Prostate gland (tissue), 2 donors: ENCODE results near the gene EPHB4.

ENCODE experiments used
- POLR2A ChIP-seq: fragments of 450-650 bp; IDR thresholded peaks from one replicate; pipeline ENCODE4 v1.6.1; 2016; ENCODE audit warnings: antibody characterized with exemption, mild to moderate bottlenecking
- POLR2AphosphoS5 ChIP-seq: sonication (generic); formaldehyde crosslinking; IDR thresholded peaks from one replicate; pipeline ENCODE4 v1.6.1; 2017; ENCODE audit warnings: antibody characterized with exemption
- TF ChIP-seq, protein P1 (sequence below), 4 experiments: fragments of 200-600 bp in 2 of 4; fragments of 450-650 bp in 2 of 4; sonication (generic) in 2 of 4; IDR thresholded peaks; 1 replicate in 3 of 4; 2 replicates in 1 of 4; pipeline ENCODE4 v1.5.1; 2016 to 2019; ENCODE audit warnings: antibody characterized with exemption in 4 of 4, mild to moderate bottlenecking in 2 of 4, moderate library complexity in 2 of 4

DNA sequence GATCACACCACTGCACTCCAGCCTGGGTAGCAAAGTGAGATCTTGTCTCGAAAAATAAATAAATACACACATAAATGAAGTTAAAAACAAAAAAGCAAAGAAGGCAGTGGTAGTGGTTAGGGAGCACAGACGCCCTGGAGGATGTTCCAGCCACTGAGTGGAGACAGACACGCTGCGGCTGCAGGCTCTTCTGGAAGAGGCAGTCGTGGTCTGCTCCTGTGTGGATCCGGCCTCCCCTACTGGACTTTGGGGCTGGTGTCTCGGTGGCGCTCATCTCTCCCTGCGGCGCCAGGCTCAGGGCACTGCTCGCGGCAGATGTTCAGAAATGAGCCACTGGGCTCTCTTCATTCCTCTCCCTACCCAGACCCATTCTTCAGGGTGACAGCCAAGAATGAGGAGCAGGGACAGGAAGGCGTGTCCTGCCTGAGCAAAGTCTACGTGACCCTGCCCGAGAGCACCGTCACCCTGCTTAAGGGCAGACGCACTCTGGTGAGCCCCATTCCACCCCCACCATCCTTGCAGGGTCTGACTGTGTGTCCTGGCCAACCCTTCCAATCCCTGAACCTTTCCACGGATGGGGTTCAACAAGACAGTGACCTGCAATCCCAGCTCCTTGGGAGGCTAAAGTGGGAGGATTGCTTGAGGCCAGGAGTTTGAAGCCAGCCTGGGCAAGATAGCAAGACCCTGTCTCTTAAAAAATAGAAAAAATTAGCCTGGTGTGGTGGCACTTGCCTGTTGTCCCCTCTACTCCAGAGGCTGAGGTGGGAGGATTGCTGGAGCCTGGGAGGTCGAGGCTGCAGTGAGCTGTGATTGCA, 67.8 kb downstream of the EPHB4 start:
- TF ChIP-seq, protein P1, sequence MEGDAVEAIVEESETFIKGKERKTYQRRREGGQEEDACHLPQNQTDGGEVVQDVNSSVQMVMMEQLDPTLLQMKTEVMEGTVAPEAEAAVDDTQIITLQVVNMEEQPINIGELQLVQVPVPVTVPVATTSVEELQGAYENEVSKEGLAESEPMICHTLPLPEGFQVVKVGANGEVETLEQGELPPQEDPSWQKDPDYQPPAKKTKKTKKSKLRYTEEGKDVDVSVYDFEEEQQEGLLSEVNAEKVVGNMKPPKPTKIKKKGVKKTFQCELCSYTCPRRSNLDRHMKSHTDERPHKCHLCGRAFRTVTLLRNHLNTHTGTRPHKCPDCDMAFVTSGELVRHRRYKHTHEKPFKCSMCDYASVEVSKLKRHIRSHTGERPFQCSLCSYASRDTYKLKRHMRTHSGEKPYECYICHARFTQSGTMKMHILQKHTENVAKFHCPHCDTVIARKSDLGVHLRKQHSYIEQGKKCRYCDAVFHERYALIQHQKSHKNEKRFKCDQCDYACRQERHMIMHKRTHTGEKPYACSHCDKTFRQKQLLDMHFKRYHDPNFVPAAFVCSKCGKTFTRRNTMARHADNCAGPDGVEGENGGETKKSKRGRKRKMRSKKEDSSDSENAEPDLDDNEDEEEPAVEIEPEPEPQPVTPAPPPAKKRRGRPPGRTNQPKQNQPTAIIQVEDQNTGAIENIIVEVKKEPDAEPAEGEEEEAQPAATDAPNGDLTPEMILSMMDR (IDR thresholded peaks at IDR 0.05) = no peak
- TF ChIP-seq POLR2AphosphoS5 = no peak
- no peak for TF ChIP-seq POLR2A
